WTC11 (cell line): ENCODE data around the gene ST8SIA4. TPM values are rescaled to one million over a fixed set of nuclear protein-coding genes. Genes with fewer than 3 reads are reported as not detected.

Experiments used
- ATAC-seq: fragments of 200-7000 bp; cut with Tn5 transposase; 2 replicates; pipeline ENCODE4 v1.10.0; 2021; ENCODE audit warnings: mild to moderate bottlenecking, moderate library complexity
- CTCF ChIA-PET: fragments of 300-600 bp; sonication (Branson Sonifier 250); formaldehyde crosslinking; loops from one replicate; lab custom pipeline; 2021; ENCODE audit warnings: antibody characterized with exemption; lab: Charles Lee
- POLR2A ChIA-PET: fragments of 350-600 bp; sonication (Branson Sonifier 250); formaldehyde crosslinking; loops from one replicate; lab custom pipeline; 2021; ENCODE audit warnings: antibody characterized with exemption; lab: Charles Lee
- DNase-seq: peaks from one replicate; pipeline ENCODE4 v3.0.0; 2021; ENCODE audit warnings: low spot score
- H3K27ac Mint-ChIP-seq: 2 replicates; pipeline ENCODE4 v1.8.0; 2021; ENCODE audit warnings: mixed read lengths
- H3K27me3 Mint-ChIP-seq: 2 replicates; pipeline ENCODE4 v1.8.0; 2021; ENCODE audit warnings: low read depth, mild to moderate bottlenecking, moderate library complexity, mixed read lengths
- H3K36me3 Mint-ChIP-seq: 2 replicates; pipeline ENCODE4 v1.8.0; 2021; ENCODE audit warnings: mixed read lengths
- H3K4me1 Mint-ChIP-seq: 2 replicates; pipeline ENCODE4 v1.8.0; 2022; ENCODE audit warnings: mixed read lengths
- H3K4me3 Mint-ChIP-seq: 2 replicates; pipeline ENCODE4 v1.8.0; 2021; ENCODE audit warnings: mild to moderate bottlenecking, moderate library complexity, mixed read lengths
- H3K9me3 Mint-ChIP-seq: 2 replicates; pipeline ENCODE4 v1.8.0; 2021; ENCODE audit warnings: mixed read lengths
- CBFB ChIP-seq: sonication (generic); formaldehyde crosslinking; IDR thresholded peaks from 2 replicates; pipeline ENCODE4 v1.8.1; 2022; ENCODE audit warnings: mild to moderate bottlenecking, low read depth, missing genetic modification reagents
- HMGA2 ChIP-seq: fragments of 250-450 bp; sonication (Bioruptor Pico); IDR thresholded peaks from 2 replicates; pipeline ENCODE4 v1.4.0; 2021; ENCODE audit warnings: mild to moderate bottlenecking, moderate library complexity
- JUN ChIP-seq: sonication (generic); formaldehyde crosslinking; IDR thresholded peaks from 2 replicates; pipeline ENCODE4 v1.8.0; 2023; ENCODE audit warnings: mild to moderate bottlenecking, missing genetic modification reagents
- NFATC4 ChIP-seq: fragments of 250-450 bp; sonication (Bioruptor Pico); IDR thresholded peaks from 2 replicates; pipeline ENCODE4 v1.9.0; 2021; ENCODE audit warnings: mild to moderate bottlenecking
- NFE2L1 ChIP-seq: sonication (generic); formaldehyde crosslinking; IDR thresholded peaks from 2 replicates; pipeline ENCODE4 v1.8.1; 2023; ENCODE audit warnings: missing genetic modification reagents
- NR1H2 ChIP-seq: sonication (generic); formaldehyde crosslinking; IDR thresholded peaks from 2 replicates; pipeline ENCODE4 v1.9.0; 2021; ENCODE audit warnings: mild to moderate bottlenecking, moderate library complexity, missing genetic modification reagents
- PRRX2 ChIP-seq: fragments of 250-450 bp; sonication (Bioruptor Pico); IDR thresholded peaks from 2 replicates; pipeline ENCODE4 v1.8.0; 2021; ENCODE audit warnings: mild to moderate bottlenecking
- RORB ChIP-seq: fragments of 250-450 bp; sonication (Bioruptor Pico); IDR thresholded peaks from 2 replicates; pipeline ENCODE4 v1.9.0; 2021; ENCODE audit warnings: mild to moderate bottlenecking
- SMAD4 ChIP-seq: sonication (generic); formaldehyde crosslinking; IDR thresholded peaks from 2 replicates; pipeline ENCODE4 v1.8.0; 2022; ENCODE audit warnings: mild to moderate bottlenecking, missing genetic modification reagents
- SP1 ChIP-seq: sonication (generic); formaldehyde crosslinking; conservative IDR thresholded peaks from 2 replicates; pipeline ENCODE4 v1.8.1; 2022; ENCODE audit warnings: missing genetic modification reagents
- TEAD1 ChIP-seq: sonication (generic); formaldehyde crosslinking; IDR thresholded peaks from 2 replicates; pipeline ENCODE4 v1.8.0; 2022; ENCODE audit warnings: mild to moderate bottlenecking, missing genetic modification reagents
- ZNF219 ChIP-seq: sonication (generic); formaldehyde crosslinking; IDR thresholded peaks from 2 replicates; pipeline ENCODE4 v1.8.0; 2023; ENCODE audit warnings: missing genetic modification reagents, mild to moderate bottlenecking, borderline replicate concordance
- ZNF416 ChIP-seq: fragments of 250-450 bp; sonication (Bioruptor Pico); IDR thresholded peaks from 2 replicates; pipeline ENCODE4 v1.9.0; 2021; ENCODE audit warnings: mild to moderate bottlenecking, inconsistent platforms
- total RNA-seq: library from RNA; stranded (reverse); gene quantifications from 3 replicates; pipeline ENCODE4 v1.2.3, GENCODE V29; 2021
- TF ChIP-seq, protein P1 (sequence below): fragments of 250-450 bp; sonication (Bioruptor Pico); IDR thresholded peaks from 2 replicates; pipeline ENCODE4 v1.9.0; 2021; ENCODE audit warnings: mild to moderate bottlenecking
- TF ChIP-seq, protein P2 (sequence below): fragments of 250-450 bp; sonication (Bioruptor Pico); IDR thresholded peaks from 2 replicates; pipeline ENCODE4 v1.9.0; 2021; ENCODE audit warnings: moderate library complexity, mild to moderate bottlenecking, inconsistent platforms, borderline replicate concordance
- TF ChIP-seq, protein P3 (sequence below): sonication (generic); formaldehyde crosslinking; IDR thresholded peaks from 2 replicates; pipeline ENCODE4 v1.8.1; 2022; ENCODE audit warnings: low read depth, mild to moderate bottlenecking, moderate library complexity, missing genetic modification reagents, borderline replicate concordance
- TF ChIP-seq, protein P4 (sequence below): sonication (generic); formaldehyde crosslinking; IDR thresholded peaks from 2 replicates; pipeline ENCODE4 v1.8.1; 2022; ENCODE audit warnings: low read depth, missing genetic modification reagents, borderline replicate concordance
- TF ChIP-seq, protein P5 (sequence below): sonication (generic); formaldehyde crosslinking; conservative IDR thresholded peaks from 2 replicates; pipeline ENCODE4 v1.8.1; 2023; ENCODE audit warnings: mild to moderate bottlenecking, low read depth, missing genetic modification reagents, moderate library complexity
- TF ChIP-seq, protein P6 (sequence below): fragments of 250-450 bp; sonication (Bioruptor Pico); IDR thresholded peaks from 2 replicates; pipeline ENCODE4 v1.9.0; 2021; ENCODE audit warnings: mild to moderate bottlenecking, borderline replicate concordance
- TF ChIP-seq, protein P7 (sequence below): sonication (generic); formaldehyde crosslinking; IDR thresholded peaks from 2 replicates; pipeline ENCODE4 v1.8.1; 2022; ENCODE audit warnings: missing genetic modification reagents, borderline replicate concordance

The ST8SIA4 gene
- total RNA-seq, 1 experiment from 2014 or later: 1.3 TPM

DNA sequence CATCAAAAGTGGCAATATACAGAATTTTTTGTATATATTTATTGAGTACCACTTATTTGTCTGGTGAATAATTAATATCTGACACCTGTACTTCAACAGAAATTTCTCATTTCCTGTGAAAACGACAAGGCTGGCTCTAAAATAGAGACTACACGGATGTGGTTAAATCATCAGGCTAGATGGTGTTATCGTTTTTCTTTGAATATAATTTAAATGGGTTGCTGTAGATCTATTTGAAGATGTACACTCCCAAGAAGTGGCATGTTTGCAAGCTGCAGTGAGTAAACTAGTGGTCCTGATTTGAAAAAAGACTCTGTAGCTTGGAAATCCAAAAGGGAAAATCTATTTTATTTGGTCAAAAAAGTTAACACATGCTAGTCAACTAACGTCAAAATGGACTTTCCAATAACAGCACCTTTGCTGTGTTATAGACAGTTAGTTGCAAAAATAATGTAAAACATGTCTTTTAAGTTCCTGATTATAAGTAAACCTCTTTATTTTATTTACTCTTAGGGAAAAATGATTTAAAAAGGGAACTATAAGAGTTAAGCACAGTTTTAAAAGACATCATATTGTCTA lies 13.8 kb downstream of the ST8SIA4 start:
- no peaks in the 10 kb centered on the region for H3K4me1 Mint-ChIP-seq
- no peak for ATAC-seq
- DNase-seq: no peak
- H3K36me3 Mint-ChIP-seq: no peaks in the 10 kb centered on the region
- CTCF ChIA-PET: no interaction called here
- no peak overlapping the region for H3K27ac Mint-ChIP-seq
- TF ChIP-seq CBFB: no peak
- TF ChIP-seq, protein P1, sequence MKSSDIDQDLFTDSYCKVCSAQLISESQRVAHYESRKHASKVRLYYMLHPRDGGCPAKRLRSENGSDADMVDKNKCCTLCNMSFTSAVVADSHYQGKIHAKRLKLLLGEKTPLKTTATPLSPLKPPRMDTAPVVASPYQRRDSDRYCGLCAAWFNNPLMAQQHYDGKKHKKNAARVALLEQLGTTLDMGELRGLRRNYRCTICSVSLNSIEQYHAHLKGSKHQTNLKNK (CRISPR knock-in tag): no peak
- POLR2A ChIA-PET: no interaction called here
- no peak overlapping the region for H3K4me3 Mint-ChIP-seq
- no peaks in the 10 kb centered on the region for H3K9me3 Mint-ChIP-seq
- H3K27me3 Mint-ChIP-seq: no peaks in the 10 kb centered on the region

DNA sequence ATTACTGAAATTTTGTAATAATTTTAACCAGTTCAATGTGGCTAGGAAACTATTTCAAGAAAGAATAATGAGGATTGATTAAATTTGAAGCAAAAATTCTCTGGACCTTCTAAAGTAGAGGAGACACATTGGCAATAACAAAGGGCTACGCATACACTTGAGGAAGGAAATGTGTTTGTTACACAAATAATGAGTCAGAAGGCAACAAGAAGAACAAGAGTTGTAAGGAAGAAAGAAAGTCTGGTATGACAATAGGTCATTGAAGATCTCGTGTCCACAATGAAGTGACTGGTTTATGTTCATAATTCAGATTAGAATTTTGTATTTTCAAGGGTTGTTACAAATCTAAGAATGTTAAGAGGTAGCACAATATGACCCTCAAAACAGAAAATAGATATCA lies 25.8 kb downstream of the ST8SIA4 start:
- Mint-ChIP-seq H3K36me3 (no peaks in the 10 kb centered on the region), H3K9me3 (no peaks in the 10 kb centered on the region), H3K4me1 (peaks cover 11% of the 10 kb centered on the region), H3K27ac (no peak overlapping the region), H3K4me3 (no peak overlapping the region), H3K27me3 (no peaks in the 10 kb centered on the region)
- CTCF ChIA-PET: no interaction called here
- TF ChIP-seq, protein P2, sequence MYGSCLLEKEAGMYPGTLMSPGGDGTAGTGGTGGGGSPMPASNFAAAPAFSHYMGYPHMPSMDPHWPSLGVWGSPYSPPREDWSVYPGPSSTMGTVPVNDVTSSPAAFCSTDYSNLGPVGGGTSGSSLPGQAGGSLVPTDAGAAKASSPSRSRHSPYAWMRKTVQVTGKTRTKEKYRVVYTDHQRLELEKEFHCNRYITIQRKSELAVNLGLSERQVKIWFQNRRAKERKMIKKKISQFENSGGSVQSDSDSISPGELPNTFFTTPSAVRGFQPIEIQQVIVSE (CRISPR knock-in tag): no peak
- TF ChIP-seq HMGA2 (CRISPR knock-in tag) (no peak), NFATC4 (CRISPR knock-in tag) (no peak), TEAD1 (CRISPR knock-in tag) (no peak), SP1 (CRISPR knock-in tag) (no peak), NR1H2 (CRISPR knock-in tag) (no peak), RORB (CRISPR knock-in tag) (no peak), PRRX2 (CRISPR knock-in tag) (no peak), JUN (no peak), CBFB (no peak), ZNF416 (no peak), ZNF219 (CRISPR knock-in tag) (no peak), NFE2L1 (CRISPR knock-in tag) (no peak), SMAD4 (CRISPR knock-in tag) (no peak)
- TF ChIP-seq, protein P3, sequence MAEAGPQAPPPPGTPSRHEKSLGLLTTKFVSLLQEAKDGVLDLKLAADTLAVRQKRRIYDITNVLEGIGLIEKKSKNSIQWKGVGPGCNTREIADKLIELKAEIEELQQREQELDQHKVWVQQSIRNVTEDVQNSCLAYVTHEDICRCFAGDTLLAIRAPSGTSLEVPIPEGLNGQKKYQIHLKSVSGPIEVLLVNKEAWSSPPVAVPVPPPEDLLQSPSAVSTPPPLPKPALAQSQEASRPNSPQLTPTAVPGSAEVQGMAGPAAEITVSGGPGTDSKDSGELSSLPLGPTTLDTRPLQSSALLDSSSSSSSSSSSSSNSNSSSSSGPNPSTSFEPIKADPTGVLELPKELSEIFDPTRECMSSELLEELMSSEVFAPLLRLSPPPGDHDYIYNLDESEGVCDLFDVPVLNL (CRISPR knock-in tag): no peak
- TF ChIP-seq, protein P4, sequence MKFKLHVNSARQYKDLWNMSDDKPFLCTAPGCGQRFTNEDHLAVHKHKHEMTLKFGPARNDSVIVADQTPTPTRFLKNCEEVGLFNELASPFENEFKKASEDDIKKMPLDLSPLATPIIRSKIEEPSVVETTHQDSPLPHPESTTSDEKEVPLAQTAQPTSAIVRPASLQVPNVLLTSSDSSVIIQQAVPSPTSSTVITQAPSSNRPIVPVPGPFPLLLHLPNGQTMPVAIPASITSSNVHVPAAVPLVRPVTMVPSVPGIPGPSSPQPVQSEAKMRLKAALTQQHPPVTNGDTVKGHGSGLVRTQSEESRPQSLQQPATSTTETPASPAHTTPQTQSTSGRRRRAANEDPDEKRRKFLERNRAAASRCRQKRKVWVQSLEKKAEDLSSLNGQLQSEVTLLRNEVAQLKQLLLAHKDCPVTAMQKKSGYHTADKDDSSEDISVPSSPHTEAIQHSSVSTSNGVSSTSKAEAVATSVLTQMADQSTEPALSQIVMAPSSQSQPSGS (CRISPR knock-in tag): no peak
- TF ChIP-seq, protein P5, sequence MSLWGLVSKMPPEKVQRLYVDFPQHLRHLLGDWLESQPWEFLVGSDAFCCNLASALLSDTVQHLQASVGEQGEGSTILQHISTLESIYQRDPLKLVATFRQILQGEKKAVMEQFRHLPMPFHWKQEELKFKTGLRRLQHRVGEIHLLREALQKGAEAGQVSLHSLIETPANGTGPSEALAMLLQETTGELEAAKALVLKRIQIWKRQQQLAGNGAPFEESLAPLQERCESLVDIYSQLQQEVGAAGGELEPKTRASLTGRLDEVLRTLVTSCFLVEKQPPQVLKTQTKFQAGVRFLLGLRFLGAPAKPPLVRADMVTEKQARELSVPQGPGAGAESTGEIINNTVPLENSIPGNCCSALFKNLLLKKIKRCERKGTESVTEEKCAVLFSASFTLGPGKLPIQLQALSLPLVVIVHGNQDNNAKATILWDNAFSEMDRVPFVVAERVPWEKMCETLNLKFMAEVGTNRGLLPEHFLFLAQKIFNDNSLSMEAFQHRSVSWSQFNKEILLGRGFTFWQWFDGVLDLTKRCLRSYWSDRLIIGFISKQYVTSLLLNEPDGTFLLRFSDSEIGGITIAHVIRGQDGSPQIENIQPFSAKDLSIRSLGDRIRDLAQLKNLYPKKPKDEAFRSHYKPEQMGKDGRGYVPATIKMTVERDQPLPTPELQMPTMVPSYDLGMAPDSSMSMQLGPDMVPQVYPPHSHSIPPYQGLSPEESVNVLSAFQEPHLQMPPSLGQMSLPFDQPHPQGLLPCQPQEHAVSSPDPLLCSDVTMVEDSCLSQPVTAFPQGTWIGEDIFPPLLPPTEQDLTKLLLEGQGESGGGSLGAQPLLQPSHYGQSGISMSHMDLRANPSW: no peak
- TF ChIP-seq, protein P6, sequence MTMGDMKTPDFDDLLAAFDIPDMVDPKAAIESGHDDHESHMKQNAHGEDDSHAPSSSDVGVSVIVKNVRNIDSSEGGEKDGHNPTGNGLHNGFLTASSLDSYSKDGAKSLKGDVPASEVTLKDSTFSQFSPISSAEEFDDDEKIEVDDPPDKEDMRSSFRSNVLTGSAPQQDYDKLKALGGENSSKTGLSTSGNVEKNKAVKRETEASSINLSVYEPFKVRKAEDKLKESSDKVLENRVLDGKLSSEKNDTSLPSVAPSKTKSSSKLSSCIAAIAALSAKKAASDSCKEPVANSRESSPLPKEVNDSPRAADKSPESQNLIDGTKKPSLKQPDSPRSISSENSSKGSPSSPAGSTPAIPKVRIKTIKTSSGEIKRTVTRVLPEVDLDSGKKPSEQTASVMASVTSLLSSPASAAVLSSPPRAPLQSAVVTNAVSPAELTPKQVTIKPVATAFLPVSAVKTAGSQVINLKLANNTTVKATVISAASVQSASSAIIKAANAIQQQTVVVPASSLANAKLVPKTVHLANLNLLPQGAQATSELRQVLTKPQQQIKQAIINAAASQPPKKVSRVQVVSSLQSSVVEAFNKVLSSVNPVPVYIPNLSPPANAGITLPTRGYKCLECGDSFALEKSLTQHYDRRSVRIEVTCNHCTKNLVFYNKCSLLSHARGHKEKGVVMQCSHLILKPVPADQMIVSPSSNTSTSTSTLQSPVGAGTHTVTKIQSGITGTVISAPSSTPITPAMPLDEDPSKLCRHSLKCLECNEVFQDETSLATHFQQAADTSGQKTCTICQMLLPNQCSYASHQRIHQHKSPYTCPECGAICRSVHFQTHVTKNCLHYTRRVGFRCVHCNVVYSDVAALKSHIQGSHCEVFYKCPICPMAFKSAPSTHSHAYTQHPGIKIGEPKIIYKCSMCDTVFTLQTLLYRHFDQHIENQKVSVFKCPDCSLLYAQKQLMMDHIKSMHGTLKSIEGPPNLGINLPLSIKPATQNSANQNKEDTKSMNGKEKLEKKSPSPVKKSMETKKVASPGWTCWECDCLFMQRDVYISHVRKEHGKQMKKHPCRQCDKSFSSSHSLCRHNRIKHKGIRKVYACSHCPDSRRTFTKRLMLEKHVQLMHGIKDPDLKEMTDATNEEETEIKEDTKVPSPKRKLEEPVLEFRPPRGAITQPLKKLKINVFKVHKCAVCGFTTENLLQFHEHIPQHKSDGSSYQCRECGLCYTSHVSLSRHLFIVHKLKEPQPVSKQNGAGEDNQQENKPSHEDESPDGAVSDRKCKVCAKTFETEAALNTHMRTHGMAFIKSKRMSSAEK: no peak
- TF ChIP-seq, protein P7, sequence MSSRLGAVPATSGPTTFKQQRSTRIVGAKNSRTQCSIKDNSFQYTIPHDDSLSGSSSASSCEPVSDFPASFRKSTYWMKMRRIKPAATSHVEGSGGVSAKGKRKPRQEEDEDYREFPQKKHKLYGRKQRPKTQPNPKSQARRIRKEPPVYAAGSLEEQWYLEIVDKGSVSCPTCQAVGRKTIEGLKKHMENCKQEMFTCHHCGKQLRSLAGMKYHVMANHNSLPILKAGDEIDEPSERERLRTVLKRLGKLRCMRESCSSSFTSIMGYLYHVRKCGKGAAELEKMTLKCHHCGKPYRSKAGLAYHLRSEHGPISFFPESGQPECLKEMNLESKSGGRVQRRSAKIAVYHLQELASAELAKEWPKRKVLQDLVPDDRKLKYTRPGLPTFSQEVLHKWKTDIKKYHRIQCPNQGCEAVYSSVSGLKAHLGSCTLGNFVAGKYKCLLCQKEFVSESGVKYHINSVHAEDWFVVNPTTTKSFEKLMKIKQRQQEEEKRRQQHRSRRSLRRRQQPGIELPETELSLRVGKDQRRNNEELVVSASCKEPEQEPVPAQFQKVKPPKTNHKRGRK (CRISPR knock-in tag): no peak
- ATAC-seq (no peak), DNase-seq (no peak)
- POLR2A ChIA-PET: no interaction called here
